HG03108 (cell line): ENCODE measurements around the gene GABRB2.
"Not testable (repeated sequence)": the region's sequence is repeated elsewhere in the genome, so short reads cannot be mapped to it uniquely, and the experiment has no call there.

Source experiments
- ATAC-seq: cut with Tn5 transposase; IDR thresholded peaks from one replicate; pipeline ENCODE4 v1.9.1; 2021; ENCODE audit warnings: moderate library complexity; ENCODE audit not compliant: unreplicated experiment

The GABRB2 gene

DNA sequence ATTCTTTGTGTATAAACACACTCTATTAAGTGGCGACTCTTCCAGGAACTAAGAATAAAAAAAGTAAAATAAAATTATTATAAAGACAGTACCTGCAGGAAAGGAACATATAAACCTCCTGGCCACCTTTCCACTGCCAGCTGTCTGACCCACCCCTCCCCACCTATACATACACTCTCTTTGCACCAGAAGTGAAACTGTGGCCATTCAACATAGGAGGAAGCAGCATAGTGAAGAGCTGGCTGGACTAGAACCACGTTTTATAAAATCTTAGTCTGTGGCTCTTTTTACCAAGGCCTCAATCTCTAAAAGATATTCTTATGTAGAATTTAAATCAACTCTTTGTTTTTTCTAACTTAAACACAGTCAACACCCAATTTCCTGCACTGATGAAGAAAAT, 289.6 kb downstream of the GABRB2 start:
- ATAC-seq = no peak

DNA sequence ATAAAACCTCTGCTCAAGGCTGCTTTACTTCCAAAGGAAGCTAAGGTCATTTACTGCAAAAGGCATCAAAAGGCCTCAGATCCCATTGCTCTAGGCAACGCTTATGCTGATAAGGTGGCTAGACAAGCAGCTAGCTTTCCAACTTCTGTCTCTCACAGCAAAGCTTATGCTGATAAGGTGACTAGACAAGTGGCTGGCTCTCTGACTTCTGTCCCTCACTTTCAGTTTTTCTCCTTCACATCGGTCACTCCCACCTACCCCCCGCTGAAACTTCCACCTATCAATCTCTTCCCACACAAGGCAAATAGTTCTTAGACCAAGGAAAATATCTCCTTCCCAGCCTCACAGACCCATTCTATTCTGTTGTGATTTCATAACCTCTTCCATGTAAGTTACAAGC, 293.6 kb downstream of the GABRB2 start:
- not testable (repeated sequence) for ATAC-seq

- no peak for ATAC-seq
Observed at GRCh38 chr5:161246749-161247148, 299.8 kb downstream of the GABRB2 start.

DNA sequence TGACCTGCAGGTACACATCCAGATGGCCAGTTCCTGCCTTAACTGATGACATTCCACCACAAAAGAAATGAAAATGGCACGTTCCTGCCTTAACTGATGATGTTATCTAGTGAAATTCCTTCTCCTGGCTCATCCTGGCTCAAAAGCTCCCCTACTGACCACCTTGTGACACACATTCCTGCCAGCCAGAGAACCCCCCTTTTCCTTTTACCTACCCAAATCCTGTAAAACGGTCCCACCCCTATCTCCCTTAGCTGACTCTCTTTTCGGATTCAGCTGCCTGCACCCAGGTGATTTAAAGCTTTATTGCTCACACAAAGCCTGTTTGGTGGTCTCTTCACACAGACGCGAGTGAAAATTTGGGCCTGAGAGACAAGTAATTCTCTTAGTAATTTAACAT, 300.7 kb downstream of the GABRB2 start:
- not testable (repeated sequence) for ATAC-seq
